ENCODE data around the gene NADK.

DNA sequence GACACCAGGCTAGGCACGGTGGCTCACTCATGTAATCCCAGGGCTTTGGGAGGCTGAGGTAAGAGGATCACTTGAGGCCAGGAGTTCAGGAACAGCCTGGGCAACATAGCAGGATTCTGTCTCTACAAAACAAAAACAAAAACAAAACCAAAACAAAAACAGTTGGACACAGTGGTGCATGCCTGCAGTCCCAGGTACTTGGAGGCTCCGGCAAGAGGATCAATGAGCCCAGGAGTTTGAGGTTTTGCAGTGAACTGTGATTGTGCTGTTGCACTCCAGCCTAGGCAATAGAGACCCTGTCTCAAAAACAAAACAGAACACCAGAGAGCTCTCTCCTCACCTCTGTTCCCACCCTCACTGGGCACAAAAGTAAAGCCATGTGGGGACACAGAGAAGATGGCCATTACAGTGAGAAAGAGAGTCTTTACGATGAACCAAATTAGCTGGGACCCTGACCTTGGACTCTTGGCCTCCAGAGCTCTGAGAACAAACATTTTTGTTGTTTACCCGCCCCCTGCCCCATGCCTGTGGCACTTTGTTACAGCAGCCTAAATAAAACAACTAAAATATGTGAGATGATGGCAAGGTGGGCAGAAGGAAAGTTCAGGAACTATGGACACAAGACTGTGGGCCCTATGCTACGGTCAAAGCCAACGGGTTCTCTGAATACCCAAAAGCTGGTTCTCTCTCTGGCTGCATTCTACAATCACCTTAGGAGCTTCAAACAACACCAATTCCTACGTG lies 9.8 kb downstream of the NADK start:
- TF ChIP-seq, protein P1, sequence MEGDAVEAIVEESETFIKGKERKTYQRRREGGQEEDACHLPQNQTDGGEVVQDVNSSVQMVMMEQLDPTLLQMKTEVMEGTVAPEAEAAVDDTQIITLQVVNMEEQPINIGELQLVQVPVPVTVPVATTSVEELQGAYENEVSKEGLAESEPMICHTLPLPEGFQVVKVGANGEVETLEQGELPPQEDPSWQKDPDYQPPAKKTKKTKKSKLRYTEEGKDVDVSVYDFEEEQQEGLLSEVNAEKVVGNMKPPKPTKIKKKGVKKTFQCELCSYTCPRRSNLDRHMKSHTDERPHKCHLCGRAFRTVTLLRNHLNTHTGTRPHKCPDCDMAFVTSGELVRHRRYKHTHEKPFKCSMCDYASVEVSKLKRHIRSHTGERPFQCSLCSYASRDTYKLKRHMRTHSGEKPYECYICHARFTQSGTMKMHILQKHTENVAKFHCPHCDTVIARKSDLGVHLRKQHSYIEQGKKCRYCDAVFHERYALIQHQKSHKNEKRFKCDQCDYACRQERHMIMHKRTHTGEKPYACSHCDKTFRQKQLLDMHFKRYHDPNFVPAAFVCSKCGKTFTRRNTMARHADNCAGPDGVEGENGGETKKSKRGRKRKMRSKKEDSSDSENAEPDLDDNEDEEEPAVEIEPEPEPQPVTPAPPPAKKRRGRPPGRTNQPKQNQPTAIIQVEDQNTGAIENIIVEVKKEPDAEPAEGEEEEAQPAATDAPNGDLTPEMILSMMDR (conservative IDR thresholded peaks at IDR 0.05; ENCODE audit: low read length), result no peak
- no peak for TF ChIP-seq EZH2phosphoT487 (IDR thresholded peaks at IDR 0.05; ENCODE audit: borderline replicate concordance, low read depth, low read length)

All from OCI-LY7 (cell line).